HG02798 (cell line): ENCODE results near the gene ALG1L2.
"Not testable (repeated sequence)": the region's sequence is repeated elsewhere in the genome, so short reads cannot be mapped to it uniquely, and the experiment has no call there.

ENCODE experiments used
- ATAC-seq: cut with Tn5 transposase; IDR thresholded peaks from one replicate; pipeline ENCODE4 v1.9.1; 2021; ENCODE audit warnings: mild to moderate bottlenecking; ENCODE audit not compliant: unreplicated experiment, poor library complexity

ALG1L2 gene

GRCh38 chr3:130091958-130092357, 10.3 kb downstream of the ALG1L2 start:
- no peak for ATAC-seq

- ATAC-seq = peak; percentile 36
Observed at GRCh38 chr3:130093741-130094391, 12.2 kb downstream of the ALG1L2 start.

GRCh38 chr3:130094491-130094941, 12.9 kb downstream of the ALG1L2 start:
- ATAC-seq = not testable (repeated sequence)

- ATAC-seq = not testable (repeated sequence)
Observed at GRCh38 chr3:130095858-130096257, 14.2 kb downstream of the ALG1L2 start.

GRCh38 chr3:130097096-130097495, 15.5 kb downstream of the ALG1L2 start:
- not testable (repeated sequence) for ATAC-seq

GRCh38 chr3:130097690-130098638, 16.3 kb downstream of the ALG1L2 start:
- not testable (repeated sequence) for ATAC-seq

- ATAC-seq = not testable (repeated sequence)
Observed at GRCh38 chr3:130098639-130099385, 17.2 kb downstream of the ALG1L2 start.

GRCh38 chr3:130102545-130102944, 20.9 kb downstream of the ALG1L2 start:
- ATAC-seq = not testable (repeated sequence)

- not testable (repeated sequence) for ATAC-seq
Observed at GRCh38 chr3:130104191-130104590, 22.6 kb downstream of the ALG1L2 start.

GRCh38 chr3:130107333-130107995, 25.8 kb downstream of the ALG1L2 start:
- not testable (repeated sequence) for ATAC-seq

GRCh38 chr3:130108836-130109585, 27.4 kb downstream of the ALG1L2 start:
- ATAC-seq = not testable (repeated sequence)

- not testable (repeated sequence) for ATAC-seq
Observed at GRCh38 chr3:130110386-130111169, 28.9 kb downstream of the ALG1L2 start.

- peak; percentile 100 for ATAC-seq
Observed at GRCh38 chr3:130111185-130111864, 29.7 kb downstream of the ALG1L2 start.

GRCh38 chr3:130111865-130112747, 30.5 kb downstream of the ALG1L2 start:
- ATAC-seq = peak; percentile 55

- not testable (repeated sequence) for ATAC-seq
Observed at GRCh38 chr3:130112748-130113073, 31.1 kb downstream of the ALG1L2 start.

- not testable (repeated sequence) for ATAC-seq
Observed at GRCh38 chr3:130115400-130115799, 33.8 kb downstream of the ALG1L2 start.

- ATAC-seq = no peak
Observed at GRCh38 chr3:130117933-130118332, 36.3 kb downstream of the ALG1L2 start.
